Lower leg skin (tissue), 4 donors: Measurements from ENCODE around the gene CREB5. TPM values are rescaled to one million over a fixed set of nuclear protein-coding genes. Genes with fewer than 3 reads are reported as not detected.

Source experiments
- DNase-seq, 2 donors: peaks; one replicate each; pipeline ENCODE4 v3.0.0-alpha.2; 2019; ENCODE audit warnings: low spot score in 2 of 2
- H3K4me3 ChIP-seq: fragments of 200-600 bp; sonication (generic); 2 replicates; pipeline ENCODE4 v1.5.1; 2017; ENCODE audit warnings: mild to moderate bottlenecking, low read depth; ENCODE audit not compliant: poor library complexity, severe bottlenecking
- POLR2A ChIP-seq, 2 donors: fragments of 450-650 bp; IDR thresholded peaks; one replicate each; pipeline ENCODE4 v1.6.1; 2016 to 2017; ENCODE audit warnings: antibody characterized with exemption in 2 of 2, mild to moderate bottlenecking in 1 of 2, moderate library complexity in 1 of 2
- whole genome bisulfite sequencing, 2 donors: methylation state at CpG; one replicate each; pipeline ENCODE4 v1.1.5; 2018; 5-methylcytosine and 5-hydroxymethylcytosine counted together
- intact Hi-C: fragments of 100-400 bp; cut with DNase I; formaldehyde crosslinking; loops from one replicate; pipeline ENCODE4 v1.15.0; 2023; ENCODE audit warnings: low total_unique reads
- total RNA-seq, 4 donors: library from RNA; depleted of rRNA; stranded (reverse); fragments of >200 nt; gene quantifications; one replicate each; pipeline ENCODE4 v1.1.0, GENCODE V29; 2016
- TF ChIP-seq, protein P1 (sequence below), 3 donors: fragments of 450-650 bp; IDR thresholded peaks; one replicate each; pipeline ENCODE4 v1.5.1; 2016; ENCODE audit warnings: antibody characterized with exemption in 3 of 3, mild to moderate bottlenecking in 3 of 3, moderate library complexity in 2 of 3

Gene CREB5
- total RNA-seq, 4 donors from 2014 or later: 2.5 to 15.0 (median 5.4) TPM

DNA sequence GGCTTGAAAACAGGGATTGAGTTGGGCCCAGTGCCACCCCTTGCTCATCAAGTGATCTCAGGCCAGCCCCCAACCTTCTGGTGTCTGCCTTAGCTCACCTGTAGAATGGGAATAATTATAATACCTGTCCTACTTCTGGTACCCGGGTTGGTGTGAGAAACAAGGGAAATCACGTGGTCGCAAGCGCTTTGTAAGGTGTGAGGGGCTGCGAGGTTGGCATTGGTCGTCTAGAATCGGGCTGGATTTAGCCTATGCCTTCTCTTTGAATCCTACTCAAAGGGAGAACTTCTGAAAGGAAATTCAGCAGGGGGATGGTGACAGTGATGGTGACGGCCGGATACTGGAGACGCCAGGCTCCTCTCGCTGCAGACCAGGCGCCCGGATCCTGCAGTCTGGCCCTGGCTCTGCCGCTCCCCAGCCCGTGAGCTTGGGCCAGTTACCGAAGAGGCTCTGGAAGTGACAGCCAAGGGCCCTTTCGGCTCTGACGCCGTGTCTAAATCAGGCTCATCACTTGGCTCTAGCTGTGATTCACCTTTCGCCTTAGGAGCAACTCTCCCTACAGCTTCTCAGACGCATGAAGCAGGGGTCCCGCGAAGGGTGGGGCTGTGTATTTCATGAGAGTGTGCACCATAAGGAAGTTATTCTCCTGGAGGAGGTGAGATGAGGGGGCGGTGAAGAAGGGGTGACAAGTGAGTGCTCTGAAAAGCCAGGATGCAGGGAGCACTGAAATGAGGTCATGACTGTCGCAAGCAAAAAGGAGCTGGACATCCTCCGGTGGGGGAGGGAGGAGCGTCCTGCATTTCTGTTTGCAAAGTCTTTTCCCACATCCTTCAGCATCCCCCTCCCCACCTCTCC, 4.0 kb upstream of the CREB5 start:
- DNase-seq: peak; percentile 41 to 88
- no peak overlapping the region for H3K4me3 ChIP-seq
- WGBS, 2 donors: 42 to 50% methylated on average over 25 to 27 of the region's 27 CpGs
- TF ChIP-seq POLR2A (IDR thresholded peaks at IDR 0.05): no peak
- TF ChIP-seq, protein P1, sequence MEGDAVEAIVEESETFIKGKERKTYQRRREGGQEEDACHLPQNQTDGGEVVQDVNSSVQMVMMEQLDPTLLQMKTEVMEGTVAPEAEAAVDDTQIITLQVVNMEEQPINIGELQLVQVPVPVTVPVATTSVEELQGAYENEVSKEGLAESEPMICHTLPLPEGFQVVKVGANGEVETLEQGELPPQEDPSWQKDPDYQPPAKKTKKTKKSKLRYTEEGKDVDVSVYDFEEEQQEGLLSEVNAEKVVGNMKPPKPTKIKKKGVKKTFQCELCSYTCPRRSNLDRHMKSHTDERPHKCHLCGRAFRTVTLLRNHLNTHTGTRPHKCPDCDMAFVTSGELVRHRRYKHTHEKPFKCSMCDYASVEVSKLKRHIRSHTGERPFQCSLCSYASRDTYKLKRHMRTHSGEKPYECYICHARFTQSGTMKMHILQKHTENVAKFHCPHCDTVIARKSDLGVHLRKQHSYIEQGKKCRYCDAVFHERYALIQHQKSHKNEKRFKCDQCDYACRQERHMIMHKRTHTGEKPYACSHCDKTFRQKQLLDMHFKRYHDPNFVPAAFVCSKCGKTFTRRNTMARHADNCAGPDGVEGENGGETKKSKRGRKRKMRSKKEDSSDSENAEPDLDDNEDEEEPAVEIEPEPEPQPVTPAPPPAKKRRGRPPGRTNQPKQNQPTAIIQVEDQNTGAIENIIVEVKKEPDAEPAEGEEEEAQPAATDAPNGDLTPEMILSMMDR (IDR thresholded peaks at IDR 0.05): no peak
- intact Hi-C loops: no loop called here

DNA sequence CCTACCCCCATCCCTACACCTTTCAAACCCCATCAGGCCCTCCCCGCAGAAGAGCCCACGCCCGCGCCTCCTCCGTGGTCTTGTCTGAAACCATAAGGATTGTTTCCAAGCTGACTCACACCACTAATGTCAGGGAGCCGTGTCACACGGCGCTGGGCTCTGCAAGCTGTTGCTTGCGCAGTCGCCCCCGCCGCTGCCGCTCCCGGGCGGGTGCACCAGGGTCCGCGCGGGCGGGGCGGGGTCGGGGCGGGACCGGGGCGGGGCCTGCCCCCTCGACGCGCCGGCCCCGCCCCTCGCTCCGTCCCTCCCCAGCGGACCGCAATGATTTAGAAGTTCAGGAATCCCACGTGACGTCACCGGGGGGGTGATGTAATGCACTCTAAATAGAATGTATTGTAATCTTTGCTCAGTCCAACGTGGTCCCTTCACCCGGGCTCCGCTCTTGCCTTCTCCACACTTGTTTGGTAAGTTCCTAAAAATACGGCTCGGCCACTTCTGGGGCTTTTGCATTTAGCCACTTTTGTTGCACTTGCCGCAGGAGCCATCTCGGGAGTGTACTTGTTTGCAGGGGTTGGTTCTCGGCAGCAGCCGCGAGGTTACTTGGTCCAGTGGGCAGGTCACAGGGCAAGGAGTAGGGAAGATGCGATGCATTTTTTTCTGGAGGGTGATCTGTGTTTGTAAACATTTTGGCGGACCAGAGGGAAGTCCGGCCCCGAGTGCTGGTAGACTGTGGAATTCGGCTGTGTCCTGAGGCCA, 3.2 kb upstream of the CREB5 start:
- WGBS, 2 donors: 0 to 1% methylated on average over 37 to 48 of the region's 51 CpGs
- peak; percentile 95 to 99 for DNase-seq
- H3K4me3 ChIP-seq: peak overlapping the region; percentile 41
- TF ChIP-seq, protein P1 (IDR thresholded peaks at IDR 0.05): no peak
- peak in 1 of 2 donors; percentile 40 for TF ChIP-seq POLR2A (IDR thresholded peaks at IDR 0.05)
- intact Hi-C loops: no loop called here

DNA sequence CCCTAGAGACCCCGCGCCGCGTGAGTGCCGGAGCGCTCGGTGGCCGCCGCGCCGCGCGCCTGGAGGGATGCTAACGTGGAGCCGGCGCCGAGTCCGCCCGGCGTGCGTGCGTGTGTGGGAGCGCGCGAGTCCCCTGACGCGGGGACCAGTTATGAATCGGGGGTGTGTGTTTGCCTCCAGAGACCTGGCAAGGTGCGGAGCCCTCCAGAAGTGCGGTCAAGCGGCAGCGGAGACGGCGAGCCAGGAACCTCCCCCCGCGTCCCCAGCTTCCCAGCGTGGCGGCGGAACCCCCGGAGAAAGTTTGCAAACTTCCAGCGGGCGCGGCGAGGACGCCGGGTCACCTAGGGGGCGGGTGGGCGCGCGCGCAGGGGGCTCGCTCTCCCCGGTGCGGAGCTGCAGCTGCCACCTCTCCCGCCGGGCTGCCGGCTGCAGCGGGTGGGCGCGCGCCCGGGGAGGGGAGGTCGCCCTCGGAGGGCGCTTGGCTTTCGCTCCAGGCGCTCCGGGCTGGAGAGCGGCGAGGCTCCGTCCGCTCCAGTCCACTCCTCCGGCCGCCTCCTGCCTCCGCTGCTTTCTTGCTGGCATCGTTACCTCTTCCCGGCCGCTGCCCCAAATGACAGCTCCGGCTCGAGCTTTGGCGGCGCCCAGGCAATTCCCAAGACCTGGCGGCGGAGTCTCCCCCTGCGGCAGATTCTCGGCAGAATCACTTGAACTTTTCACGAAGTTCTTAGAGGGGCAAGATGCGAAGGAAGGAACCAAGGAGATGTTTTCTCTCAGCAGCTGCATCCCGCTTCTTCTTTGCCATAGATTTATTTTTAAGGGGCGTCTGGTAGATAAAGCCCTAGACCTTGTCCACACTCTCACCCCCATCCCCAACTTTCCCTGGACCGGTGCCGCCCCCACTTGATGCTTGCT, 2.3 kb upstream of the CREB5 start:
- 1% methylated on average over 25 to 26 of the region's 92 CpGs for WGBS, 2 donors
- TF ChIP-seq POLR2A (IDR thresholded peaks at IDR 0.05): no peak
- TF ChIP-seq, protein P1 (IDR thresholded peaks at IDR 0.05): no peak
- H3K4me3 ChIP-seq: peak overlapping the region; percentile 41
- intact Hi-C loops: no loop called here
- peak in 1 of 2 donors; percentile 91 for DNase-seq

DNA sequence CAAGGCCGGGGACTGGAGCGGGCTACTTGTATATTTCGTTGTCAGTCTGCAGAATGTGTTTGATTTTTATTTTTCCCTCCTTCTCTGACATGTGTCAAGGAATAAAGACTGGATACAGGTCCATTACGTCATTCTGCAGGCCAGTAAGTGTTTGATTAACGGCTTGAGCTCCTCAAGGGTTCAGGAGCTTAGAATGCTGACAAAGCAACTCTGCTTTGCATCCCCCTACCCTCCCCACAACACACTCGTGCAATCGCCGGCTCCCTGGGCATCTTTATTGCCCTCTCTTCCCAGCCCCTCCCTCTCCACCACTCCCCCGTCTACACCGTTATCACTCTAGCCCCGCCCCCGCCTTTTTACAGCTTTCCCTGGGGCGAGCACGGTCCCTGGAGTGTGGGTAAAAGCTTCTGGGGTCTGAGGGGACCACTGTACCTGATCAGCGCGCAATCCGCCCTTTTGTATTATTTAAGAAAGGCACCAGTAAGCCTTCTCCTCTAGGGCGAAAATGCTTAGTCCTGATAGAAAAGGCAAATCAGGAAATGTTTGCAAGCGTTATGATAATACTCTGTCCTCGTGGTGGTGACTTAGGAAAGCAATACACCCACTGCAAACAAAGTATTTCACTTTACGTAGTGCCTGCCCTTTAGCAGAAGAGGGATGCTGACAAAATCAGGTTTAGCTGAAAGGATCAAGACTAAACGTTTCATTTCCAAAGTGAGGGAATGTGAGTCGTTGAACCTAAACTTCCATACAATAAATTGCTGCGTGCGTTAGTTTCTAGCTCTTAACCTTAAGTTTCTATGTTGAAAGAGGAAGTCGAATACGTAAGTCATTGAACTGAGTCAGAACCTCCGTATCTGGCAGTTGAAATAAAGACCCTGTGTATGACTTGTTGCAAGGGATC, 1.4 kb upstream of the CREB5 start:
- intact Hi-C loops: no loop called here
- 3% methylated on average over 28 of the region's 28 CpGs for WGBS, 2 donors
- peak in 1 of 2 donors; percentile 91 for DNase-seq
- H3K4me3 ChIP-seq: peak overlapping the region; percentile 41
- no peak for TF ChIP-seq POLR2A (IDR thresholded peaks at IDR 0.05)
- TF ChIP-seq, protein P1 (IDR thresholded peaks at IDR 0.05): no peak
